Ishikawa (cell line): ENCODE data around the gene ULK4.

Experiments used
- CEBPB ChIP-seq: IDR thresholded peaks from 2 replicates; pipeline ENCODE4 v1.6.1; 2012
- CREB1 ChIP-seq: IDR thresholded peaks from 2 replicates; pipeline ENCODE4 v1.6.1; 2012; ENCODE audit warnings: low read depth
- EGR1 ChIP-seq: IDR thresholded peaks from 2 replicates; pipeline ENCODE4 v1.6.1; 2012
- EP300 ChIP-seq: IDR thresholded peaks from 2 replicates; pipeline ENCODE4 v1.6.1; 2012; ENCODE audit warnings: borderline replicate concordance
- FOXM1 ChIP-seq: IDR thresholded peaks from 2 replicates; pipeline ENCODE4 v1.6.1; 2012; ENCODE audit warnings: low read depth, borderline replicate concordance
- NFIC ChIP-seq: IDR thresholded peaks from 2 replicates; pipeline ENCODE4 v1.6.1; 2012
- RAD21 ChIP-seq: IDR thresholded peaks from 2 replicates; pipeline ENCODE4 v1.6.1; 2012; ENCODE audit warnings: low read depth
- TAF1 ChIP-seq: IDR thresholded peaks from 2 replicates; pipeline ENCODE4 v1.6.1; 2012; ENCODE audit warnings: low read depth, mild to moderate bottlenecking
- TCF12 ChIP-seq: IDR thresholded peaks from 2 replicates; pipeline ENCODE4 v1.6.1; 2012; ENCODE audit warnings: low read depth
- TEAD4 ChIP-seq: IDR thresholded peaks from 2 replicates; pipeline ENCODE4 v1.6.1; 2012
- YY1 ChIP-seq: IDR thresholded peaks from 2 replicates; pipeline ENCODE4 v1.6.1; 2012; ENCODE audit warnings: low read depth
- ZBTB7A ChIP-seq: IDR thresholded peaks from 2 replicates; pipeline ENCODE4 v1.6.1; 2012; ENCODE audit warnings: low read depth
- TF ChIP-seq, protein P1 (sequence below): IDR thresholded peaks from 2 replicates; pipeline ENCODE4 v1.6.1; 2012
- TF ChIP-seq, protein P2 (sequence below): IDR thresholded peaks from 2 replicates; pipeline ENCODE4 v1.6.1; 2012; ENCODE audit warnings: low read depth, mild to moderate bottlenecking
- TF ChIP-seq, protein P3 (sequence below): IDR thresholded peaks from 2 replicates; pipeline ENCODE4 v1.6.1; 2012

ULK4 gene

DNA sequence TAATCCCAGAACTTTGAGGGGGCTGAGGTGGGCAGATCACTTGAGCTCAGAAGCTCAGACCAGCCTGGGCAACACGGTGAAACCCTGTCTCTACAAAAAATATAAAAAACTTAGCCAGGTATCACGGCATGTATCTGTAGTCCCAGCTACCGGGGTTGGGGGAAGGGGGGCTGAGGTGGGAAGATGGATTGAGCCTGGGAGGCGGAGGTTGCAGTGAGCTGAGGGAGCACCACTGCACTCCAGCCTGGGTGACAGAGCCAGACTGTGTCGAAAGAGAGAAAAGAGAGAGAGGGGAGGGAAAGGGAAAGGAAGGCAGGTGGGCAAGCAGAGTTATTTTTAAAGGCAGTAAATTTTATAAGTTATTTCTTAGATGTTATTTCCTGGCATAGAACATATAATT, 368.1 kb downstream of the ULK4 start:
- TF ChIP-seq ZBTB7A: no peak
- no peak for TF ChIP-seq TEAD4
- no peak for TF ChIP-seq CREB1
- TF ChIP-seq RAD21: no peak
- TF ChIP-seq EGR1: no peak
- TF ChIP-seq TCF12: no peak
- TF ChIP-seq CEBPB: no peak
- no peak for TF ChIP-seq YY1
- TF ChIP-seq NFIC: no peak
- TF ChIP-seq FOXM1: no peak
- TF ChIP-seq, protein P1, sequence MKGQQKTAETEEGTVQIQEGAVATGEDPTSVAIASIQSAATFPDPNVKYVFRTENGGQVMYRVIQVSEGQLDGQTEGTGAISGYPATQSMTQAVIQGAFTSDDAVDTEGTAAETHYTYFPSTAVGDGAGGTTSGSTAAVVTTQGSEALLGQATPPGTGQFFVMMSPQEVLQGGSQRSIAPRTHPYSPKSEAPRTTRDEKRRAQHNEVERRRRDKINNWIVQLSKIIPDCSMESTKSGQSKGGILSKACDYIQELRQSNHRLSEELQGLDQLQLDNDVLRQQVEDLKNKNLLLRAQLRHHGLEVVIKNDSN: no peak
- TF ChIP-seq TAF1: no peak
- no peak for TF ChIP-seq EP300
- TF ChIP-seq, protein P2, sequence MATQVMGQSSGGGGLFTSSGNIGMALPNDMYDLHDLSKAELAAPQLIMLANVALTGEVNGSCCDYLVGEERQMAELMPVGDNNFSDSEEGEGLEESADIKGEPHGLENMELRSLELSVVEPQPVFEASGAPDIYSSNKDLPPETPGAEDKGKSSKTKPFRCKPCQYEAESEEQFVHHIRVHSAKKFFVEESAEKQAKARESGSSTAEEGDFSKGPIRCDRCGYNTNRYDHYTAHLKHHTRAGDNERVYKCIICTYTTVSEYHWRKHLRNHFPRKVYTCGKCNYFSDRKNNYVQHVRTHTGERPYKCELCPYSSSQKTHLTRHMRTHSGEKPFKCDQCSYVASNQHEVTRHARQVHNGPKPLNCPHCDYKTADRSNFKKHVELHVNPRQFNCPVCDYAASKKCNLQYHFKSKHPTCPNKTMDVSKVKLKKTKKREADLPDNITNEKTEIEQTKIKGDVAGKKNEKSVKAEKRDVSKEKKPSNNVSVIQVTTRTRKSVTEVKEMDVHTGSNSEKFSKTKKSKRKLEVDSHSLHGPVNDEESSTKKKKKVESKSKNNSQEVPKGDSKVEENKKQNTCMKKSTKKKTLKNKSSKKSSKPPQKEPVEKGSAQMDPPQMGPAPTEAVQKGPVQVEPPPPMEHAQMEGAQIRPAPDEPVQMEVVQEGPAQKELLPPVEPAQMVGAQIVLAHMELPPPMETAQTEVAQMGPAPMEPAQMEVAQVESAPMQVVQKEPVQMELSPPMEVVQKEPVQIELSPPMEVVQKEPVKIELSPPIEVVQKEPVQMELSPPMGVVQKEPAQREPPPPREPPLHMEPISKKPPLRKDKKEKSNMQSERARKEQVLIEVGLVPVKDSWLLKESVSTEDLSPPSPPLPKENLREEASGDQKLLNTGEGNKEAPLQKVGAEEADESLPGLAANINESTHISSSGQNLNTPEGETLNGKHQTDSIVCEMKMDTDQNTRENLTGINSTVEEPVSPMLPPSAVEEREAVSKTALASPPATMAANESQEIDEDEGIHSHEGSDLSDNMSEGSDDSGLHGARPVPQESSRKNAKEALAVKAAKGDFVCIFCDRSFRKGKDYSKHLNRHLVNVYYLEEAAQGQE: no peak

DNA sequence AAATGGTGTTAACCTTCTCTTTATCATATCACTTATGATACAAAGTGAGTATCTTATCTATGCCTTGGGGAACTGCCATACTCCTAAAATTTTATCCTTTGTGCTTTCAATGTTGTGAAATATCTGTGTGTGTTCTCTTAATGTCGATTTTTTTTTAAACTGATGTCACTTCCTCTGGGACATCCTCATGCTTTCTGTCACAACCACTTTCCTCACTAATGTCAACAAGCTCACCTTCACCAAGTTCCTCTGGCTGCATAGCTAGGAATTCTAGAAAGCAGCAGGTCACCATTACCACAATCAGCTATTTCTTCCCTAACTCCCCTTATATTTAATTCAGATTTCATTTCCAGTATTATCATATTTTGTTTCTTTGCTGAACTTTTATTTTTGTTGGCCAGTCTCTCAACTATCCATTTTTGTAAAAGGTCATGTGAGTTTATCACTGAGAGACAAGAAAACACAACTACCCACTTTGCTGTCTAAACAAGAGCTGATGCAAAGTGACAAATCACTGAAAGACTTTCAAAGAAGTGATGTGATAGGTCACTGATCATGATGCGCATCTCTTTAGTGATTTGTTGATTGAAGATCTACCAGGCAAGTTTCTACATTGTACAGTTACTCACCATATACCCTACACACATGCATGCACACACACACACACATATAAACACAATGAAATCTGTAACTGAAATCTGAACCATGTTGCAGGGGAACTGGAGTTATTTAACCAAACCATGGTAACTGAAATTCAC, 369.0 kb downstream of the ULK4 start:
- TF ChIP-seq NFIC (no peak), YY1 (no peak), ZBTB7A (no peak), FOXM1 (no peak), TAF1 (no peak), RAD21 (no peak), CEBPB (no peak), EGR1 (no peak), EP300 (no peak), CREB1 (no peak), TCF12 (no peak), TEAD4 (no peak)
- TF ChIP-seq, protein P1: no peak
- TF ChIP-seq, protein P3, sequence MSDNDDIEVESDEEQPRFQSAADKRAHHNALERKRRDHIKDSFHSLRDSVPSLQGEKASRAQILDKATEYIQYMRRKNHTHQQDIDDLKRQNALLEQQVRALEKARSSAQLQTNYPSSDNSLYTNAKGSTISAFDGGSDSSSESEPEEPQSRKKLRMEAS: no peak
- TF ChIP-seq, protein P2: no peak

DNA sequence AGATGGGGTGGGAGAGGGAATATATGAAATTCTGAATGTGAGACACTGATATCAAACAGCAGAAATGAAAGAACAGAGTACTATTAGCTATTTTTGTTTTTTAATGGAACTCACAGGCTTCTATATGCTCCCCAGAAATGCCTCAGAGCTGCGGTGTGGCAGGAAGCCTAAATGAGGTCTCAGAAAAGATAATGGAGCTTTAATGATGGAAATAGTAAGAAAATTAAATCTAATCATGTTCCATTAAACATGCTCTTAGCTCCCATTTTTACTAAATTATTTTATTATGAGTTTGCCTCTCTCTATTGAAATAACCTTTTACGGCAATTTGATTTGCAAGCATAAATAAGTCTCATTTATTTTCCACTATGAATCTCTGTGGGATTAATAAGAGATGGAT, 378.9 kb downstream of the ULK4 start:
- TF ChIP-seq TAF1 (no peak), RAD21 (no peak), CREB1 (no peak), TCF12 (no peak), FOXM1 (no peak), TEAD4 (no peak), ZBTB7A (no peak), EP300 (no peak), NFIC (no peak)
- TF ChIP-seq, protein P2: no peak
- TF ChIP-seq, protein P1: no peak

DNA sequence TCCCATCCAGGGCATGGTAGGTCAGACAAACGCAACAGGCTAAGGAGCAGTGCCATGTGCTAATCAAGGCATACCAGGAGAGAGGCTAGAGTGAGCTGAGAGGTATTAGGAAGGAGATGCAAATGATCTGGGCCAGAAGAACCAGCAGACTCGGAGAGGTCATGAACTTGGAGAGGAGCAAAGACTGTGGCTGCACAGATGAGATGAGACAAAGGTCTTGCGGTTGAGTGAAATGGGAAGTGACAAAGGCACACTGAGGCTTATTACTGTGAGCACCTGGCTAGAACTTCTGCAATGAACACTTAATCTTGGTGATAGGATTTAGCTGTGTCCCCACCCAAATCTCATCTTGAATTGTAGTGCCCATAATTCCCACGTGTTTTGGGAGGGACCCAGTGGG, 380.2 kb downstream of the ULK4 start:
- TF ChIP-seq TCF12 (no peak), FOXM1 (no peak), NFIC (no peak), EGR1 (no peak), CREB1 (no peak), YY1 (no peak), RAD21 (no peak), ZBTB7A (no peak), TAF1 (no peak), CEBPB (no peak), TEAD4 (no peak), EP300 (no peak)
- TF ChIP-seq, protein P2: no peak
- TF ChIP-seq, protein P3: no peak
- TF ChIP-seq, protein P1: no peak
